Lower lobe of right lung (tissue), 2 donors: ENCODE results near the gene GRB10. TPM values are rescaled to one million over a fixed set of nuclear protein-coding genes. Genes with fewer than 3 reads are reported as not detected.

ENCODE experiments used
- ATAC-seq, 2 donors: fragments of 200-7000 bp; cut with Tn5 transposase; one replicate each; pipeline ENCODE4 v1.9.1; 2020 to 2022; ENCODE audit warnings: mild to moderate bottlenecking in 2 of 2, moderate library complexity in 2 of 2
- DNase-seq: peaks from one replicate; pipeline ENCODE4 v3.0.0-alpha.2; 2020
- H3K27ac ChIP-seq: fragments of 200-600 bp; one replicate; pipeline ENCODE4 v1.8.0; 2022
- H3K27me3 ChIP-seq: fragments of 200-600 bp; one replicate; pipeline ENCODE4 v1.8.0; 2022; ENCODE audit warnings: low read depth
- H3K36me3 ChIP-seq: fragments of 200-600 bp; one replicate; pipeline ENCODE4 v1.8.0; 2022; ENCODE audit warnings: mild to moderate bottlenecking
- H3K4me1 ChIP-seq: fragments of 200-600 bp; one replicate; pipeline ENCODE4 v1.8.0; 2022
- H3K4me3 ChIP-seq: fragments of 200-600 bp; one replicate; pipeline ENCODE4 v1.8.0; 2022; ENCODE audit warnings: mild to moderate bottlenecking
- H3K9me3 ChIP-seq: fragments of 200-600 bp; one replicate; pipeline ENCODE4 v1.8.0; 2022
- CTCF ChIP-seq: fragments of 200-600 bp; IDR thresholded peaks from one replicate; pipeline ENCODE4 v1.8.0; 2022; ENCODE audit warnings: antibody characterized with exemption, mild to moderate bottlenecking
- intact Hi-C: fragments of 100-400 bp; cut with DNase I; formaldehyde crosslinking; loops from one replicate; pipeline ENCODE4 v1.11.0; 2022
- total RNA-seq: library from RNA; stranded (reverse); fragmentation: NEBNext Ultra II Directional; extraction: Animal tissue kit (Norgen Biotek cat#: 25700); gene quantifications from one replicate; pipeline ENCODE4 v1.2.1, GENCODE V29; 2021
- donor health status: DM: no; HTN: yes; CAD: no; lungs with severe emphysema.

Gene GRB10
- total RNA-seq, 1 donor from 2014 or later: 36.5 TPM

- DNase-seq: no peak
- no peaks in the 10 kb centered on the region for H3K9me3 ChIP-seq
- H3K27ac ChIP-seq: no peak overlapping the region
- H3K4me1 ChIP-seq: peaks cover 49% of the 10 kb centered on the region
- H3K36me3 ChIP-seq: peaks cover 11% of the 10 kb centered on the region
- H3K27me3 ChIP-seq: no peaks in the 10 kb centered on the region
- no peak overlapping the region for H3K4me3 ChIP-seq
- no peak for ATAC-seq
- intact Hi-C loops: no loop called here
- no peak for TF ChIP-seq CTCF
Observed at GRCh38 chr7:50678586-50678985, 104.1 kb downstream of the GRB10 start.

- intact Hi-C loops: no loop called here
- Histone ChIP-seq H3K4me1 (peaks cover 49% of the 10 kb centered on the region), H3K4me3 (no peak overlapping the region), H3K36me3 (peaks cover 19% of the 10 kb centered on the region), H3K27me3 (no peaks in the 10 kb centered on the region), H3K9me3 (no peaks in the 10 kb centered on the region), H3K27ac (no peak overlapping the region)
- DNase-seq (no peak), ATAC-seq (no peak)
- TF ChIP-seq CTCF: no peak
Observed at GRCh38 chr7:50677638-50677996, 105.1 kb downstream of the GRB10 start.

- H3K27ac ChIP-seq: no peak overlapping the region
- DNase-seq: no peak
- TF ChIP-seq CTCF: no peak
- no peaks in the 10 kb centered on the region for H3K27me3 ChIP-seq
- intact Hi-C loops: no loop called here
- peaks cover 46% of the 10 kb centered on the region for H3K4me1 ChIP-seq
- H3K4me3 ChIP-seq: no peak overlapping the region
- H3K9me3 ChIP-seq: no peaks in the 10 kb centered on the region
- H3K36me3 ChIP-seq: peaks cover 25% of the 10 kb centered on the region
- no peak for ATAC-seq
Observed at GRCh38 chr7:50676740-50677637, 105.7 kb downstream of the GRB10 start.

- no peaks in the 10 kb centered on the region for H3K9me3 ChIP-seq
- H3K4me1 ChIP-seq: peaks cover 37% of the 10 kb centered on the region
- peak; percentile 59 to 65 for ATAC-seq
- no peak overlapping the region for H3K27ac ChIP-seq
- H3K4me3 ChIP-seq: no peak overlapping the region
- H3K27me3 ChIP-seq: no peaks in the 10 kb centered on the region
- peaks cover 27% of the 10 kb centered on the region for H3K36me3 ChIP-seq
- intact Hi-C loops: no loop called here
- no peak for DNase-seq
- TF ChIP-seq CTCF: no peak
Observed at GRCh38 chr7:50676079-50676478, 106.6 kb downstream of the GRB10 start.

GRCh38 chr7:50674896-50675835, 107.5 kb downstream of the GRB10 start:
- Histone ChIP-seq H3K27me3 (no peaks in the 10 kb centered on the region), H3K36me3 (peaks cover 27% of the 10 kb centered on the region), H3K4me1 (peaks cover 30% of the 10 kb centered on the region), H3K4me3 (no peak overlapping the region), H3K27ac (no peak overlapping the region), H3K9me3 (no peaks in the 10 kb centered on the region)
- no peak for TF ChIP-seq CTCF
- no peak for ATAC-seq
- DNase-seq: no peak
- intact Hi-C loops: no loop called here
